ENCODE measurements around the gene USP26.
"Not testable (repeated sequence)": the region's sequence is repeated elsewhere in the genome, so short reads cannot be mapped to it uniquely, and the experiment has no call there.

DNA sequence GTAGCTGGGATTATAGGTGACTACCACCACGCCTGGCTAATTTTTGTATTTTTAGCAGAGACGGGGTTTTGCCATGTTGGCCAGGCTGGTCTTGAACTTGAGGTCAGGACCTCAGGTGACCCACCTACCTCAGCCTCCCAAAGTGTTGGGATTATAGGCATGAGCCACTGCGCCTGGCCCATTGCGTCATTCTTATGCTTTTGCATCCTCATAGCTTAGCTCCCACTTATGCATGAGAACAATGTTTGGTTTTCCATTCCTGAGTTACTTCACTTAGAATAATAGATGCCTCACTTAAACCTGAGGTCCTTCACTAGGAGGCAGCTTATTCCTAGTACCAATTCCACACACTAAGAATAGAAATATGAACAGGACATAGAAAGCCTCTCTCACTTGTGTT, 11.9 kb downstream of the USP26 start:
- TF ChIP-seq EZH2 (optimal IDR thresholded peaks at IDR 0.05; ENCODE audit: low read depth, low read length); EZH2phosphoT487 (IDR thresholded peaks at IDR 0.05; ENCODE audit: low read length): not testable (repeated sequence)
- TF ChIP-seq, protein P1, sequence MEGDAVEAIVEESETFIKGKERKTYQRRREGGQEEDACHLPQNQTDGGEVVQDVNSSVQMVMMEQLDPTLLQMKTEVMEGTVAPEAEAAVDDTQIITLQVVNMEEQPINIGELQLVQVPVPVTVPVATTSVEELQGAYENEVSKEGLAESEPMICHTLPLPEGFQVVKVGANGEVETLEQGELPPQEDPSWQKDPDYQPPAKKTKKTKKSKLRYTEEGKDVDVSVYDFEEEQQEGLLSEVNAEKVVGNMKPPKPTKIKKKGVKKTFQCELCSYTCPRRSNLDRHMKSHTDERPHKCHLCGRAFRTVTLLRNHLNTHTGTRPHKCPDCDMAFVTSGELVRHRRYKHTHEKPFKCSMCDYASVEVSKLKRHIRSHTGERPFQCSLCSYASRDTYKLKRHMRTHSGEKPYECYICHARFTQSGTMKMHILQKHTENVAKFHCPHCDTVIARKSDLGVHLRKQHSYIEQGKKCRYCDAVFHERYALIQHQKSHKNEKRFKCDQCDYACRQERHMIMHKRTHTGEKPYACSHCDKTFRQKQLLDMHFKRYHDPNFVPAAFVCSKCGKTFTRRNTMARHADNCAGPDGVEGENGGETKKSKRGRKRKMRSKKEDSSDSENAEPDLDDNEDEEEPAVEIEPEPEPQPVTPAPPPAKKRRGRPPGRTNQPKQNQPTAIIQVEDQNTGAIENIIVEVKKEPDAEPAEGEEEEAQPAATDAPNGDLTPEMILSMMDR (IDR thresholded peaks at IDR 0.05; ENCODE audit: low read length) = not testable (repeated sequence)

Measured in MM.1S (cell line).